Lower lobe of right lung (tissue), 2 donors: ENCODE measurements around the gene GORAB. TPM values are rescaled to one million over a fixed set of nuclear protein-coding genes. Genes with fewer than 3 reads are reported as not detected.

Experiments
- ATAC-seq, 2 donors: fragments of 200-7000 bp; cut with Tn5 transposase; one replicate each; pipeline ENCODE4 v1.9.1; 2020 to 2022; ENCODE audit warnings: mild to moderate bottlenecking in 2 of 2, moderate library complexity in 2 of 2
- DNase-seq: peaks from one replicate; pipeline ENCODE4 v3.0.0-alpha.2; 2020
- H3K27ac ChIP-seq: fragments of 200-600 bp; one replicate; pipeline ENCODE4 v1.8.0; 2022
- H3K27me3 ChIP-seq: fragments of 200-600 bp; one replicate; pipeline ENCODE4 v1.8.0; 2022; ENCODE audit warnings: low read depth
- H3K36me3 ChIP-seq: fragments of 200-600 bp; one replicate; pipeline ENCODE4 v1.8.0; 2022; ENCODE audit warnings: mild to moderate bottlenecking
- H3K4me1 ChIP-seq: fragments of 200-600 bp; one replicate; pipeline ENCODE4 v1.8.0; 2022
- H3K4me3 ChIP-seq: fragments of 200-600 bp; one replicate; pipeline ENCODE4 v1.8.0; 2022; ENCODE audit warnings: mild to moderate bottlenecking
- H3K9me3 ChIP-seq: fragments of 200-600 bp; one replicate; pipeline ENCODE4 v1.8.0; 2022
- intact Hi-C: fragments of 100-400 bp; cut with DNase I; formaldehyde crosslinking; loops from one replicate; pipeline ENCODE4 v1.11.0; 2022
- total RNA-seq: library from RNA; stranded (reverse); fragmentation: NEBNext Ultra II Directional; extraction: Animal tissue kit (Norgen Biotek cat#: 25700); gene quantifications from one replicate; pipeline ENCODE4 v1.2.1, GENCODE V29; 2021
- TF ChIP-seq, protein P1 (sequence below): fragments of 200-600 bp; IDR thresholded peaks from one replicate; pipeline ENCODE4 v1.8.0; 2022; ENCODE audit warnings: antibody characterized with exemption, mild to moderate bottlenecking
- donor health status: DM: no; HTN: yes; CAD: no; lungs with severe emphysema.

Gene GORAB
- total RNA-seq, 1 donor from 2014 or later = 12.2 TPM

DNA sequence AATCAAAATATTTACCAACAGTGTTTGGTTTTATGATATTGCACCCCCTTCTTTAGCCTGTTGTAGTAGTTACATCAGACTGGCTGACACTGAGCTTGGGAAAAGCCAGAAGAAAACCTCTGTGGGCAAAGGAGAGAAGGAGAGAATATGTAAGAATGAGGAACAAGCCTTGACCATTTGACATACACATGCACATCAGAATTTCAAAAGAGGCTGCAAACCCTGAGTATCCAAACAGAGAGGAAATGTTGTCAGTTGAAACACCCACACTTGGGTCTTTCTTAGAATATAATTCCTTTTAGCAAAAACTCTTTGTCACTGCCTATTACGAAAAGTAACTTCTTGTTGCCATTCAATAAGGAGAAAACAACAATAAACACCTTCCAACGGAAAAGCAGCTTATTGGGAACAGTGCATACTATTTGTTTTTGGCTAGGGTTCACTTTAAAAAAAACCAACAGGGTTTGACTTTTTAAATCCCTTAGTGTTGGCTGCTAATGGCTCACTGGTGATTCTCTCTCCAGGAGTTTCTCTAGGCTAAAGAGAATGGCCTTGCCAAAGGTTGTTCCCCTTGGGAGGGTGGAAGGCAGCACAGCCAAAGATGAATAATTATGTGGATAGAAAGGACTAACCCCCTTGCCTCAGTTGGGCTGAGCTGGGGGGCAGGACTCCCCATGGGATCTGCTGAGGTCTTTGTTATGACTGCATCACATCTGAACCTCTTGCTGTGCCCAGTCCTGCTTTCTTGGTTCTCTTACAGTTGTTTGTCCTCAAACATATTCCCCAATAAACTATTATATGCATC, 48.9 kb downstream of the GORAB start:
- Histone ChIP-seq H3K4me3 (no peak overlapping the region), H3K36me3 (no peaks in the 10 kb centered on the region), H3K27ac (no peak overlapping the region), H3K4me1 (no peaks in the 10 kb centered on the region), H3K27me3 (no peaks in the 10 kb centered on the region), H3K9me3 (no peaks in the 10 kb centered on the region)
- TF ChIP-seq, protein P1, sequence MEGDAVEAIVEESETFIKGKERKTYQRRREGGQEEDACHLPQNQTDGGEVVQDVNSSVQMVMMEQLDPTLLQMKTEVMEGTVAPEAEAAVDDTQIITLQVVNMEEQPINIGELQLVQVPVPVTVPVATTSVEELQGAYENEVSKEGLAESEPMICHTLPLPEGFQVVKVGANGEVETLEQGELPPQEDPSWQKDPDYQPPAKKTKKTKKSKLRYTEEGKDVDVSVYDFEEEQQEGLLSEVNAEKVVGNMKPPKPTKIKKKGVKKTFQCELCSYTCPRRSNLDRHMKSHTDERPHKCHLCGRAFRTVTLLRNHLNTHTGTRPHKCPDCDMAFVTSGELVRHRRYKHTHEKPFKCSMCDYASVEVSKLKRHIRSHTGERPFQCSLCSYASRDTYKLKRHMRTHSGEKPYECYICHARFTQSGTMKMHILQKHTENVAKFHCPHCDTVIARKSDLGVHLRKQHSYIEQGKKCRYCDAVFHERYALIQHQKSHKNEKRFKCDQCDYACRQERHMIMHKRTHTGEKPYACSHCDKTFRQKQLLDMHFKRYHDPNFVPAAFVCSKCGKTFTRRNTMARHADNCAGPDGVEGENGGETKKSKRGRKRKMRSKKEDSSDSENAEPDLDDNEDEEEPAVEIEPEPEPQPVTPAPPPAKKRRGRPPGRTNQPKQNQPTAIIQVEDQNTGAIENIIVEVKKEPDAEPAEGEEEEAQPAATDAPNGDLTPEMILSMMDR = no peak
- intact Hi-C loops = no loop called here
- ATAC-seq (peak; percentile 62 to 68), DNase-seq (no peak)

DNA sequence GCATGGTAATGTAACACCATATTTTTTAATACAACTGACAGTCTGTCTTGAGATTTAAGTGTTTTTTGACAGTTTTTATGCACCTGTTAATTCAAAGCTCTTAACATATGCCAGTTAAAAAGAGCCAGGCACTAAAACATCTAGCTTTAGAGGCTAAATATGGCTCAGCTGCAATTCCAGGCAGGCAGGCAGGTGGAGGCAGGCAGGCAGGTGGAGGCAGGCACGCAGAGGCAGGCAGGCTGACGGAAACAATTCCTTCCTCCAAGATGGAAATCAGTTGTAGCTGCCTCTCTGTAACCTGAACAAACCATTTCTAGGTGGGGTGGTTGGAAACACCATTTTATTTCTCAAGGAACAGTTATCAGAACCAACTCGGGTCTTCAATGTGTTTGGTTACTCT, 51.2 kb downstream of the GORAB start:
- Histone ChIP-seq H3K36me3 (no peaks in the 10 kb centered on the region), H3K27me3 (no peaks in the 10 kb centered on the region), H3K9me3 (no peaks in the 10 kb centered on the region), H3K27ac (no peak overlapping the region), H3K4me3 (no peak overlapping the region), H3K4me1 (peaks cover 7% of the 10 kb centered on the region)
- DNase-seq (no peak), ATAC-seq (no peak)
- intact Hi-C loops = no loop called here
- TF ChIP-seq, protein P1 = no peak

DNA sequence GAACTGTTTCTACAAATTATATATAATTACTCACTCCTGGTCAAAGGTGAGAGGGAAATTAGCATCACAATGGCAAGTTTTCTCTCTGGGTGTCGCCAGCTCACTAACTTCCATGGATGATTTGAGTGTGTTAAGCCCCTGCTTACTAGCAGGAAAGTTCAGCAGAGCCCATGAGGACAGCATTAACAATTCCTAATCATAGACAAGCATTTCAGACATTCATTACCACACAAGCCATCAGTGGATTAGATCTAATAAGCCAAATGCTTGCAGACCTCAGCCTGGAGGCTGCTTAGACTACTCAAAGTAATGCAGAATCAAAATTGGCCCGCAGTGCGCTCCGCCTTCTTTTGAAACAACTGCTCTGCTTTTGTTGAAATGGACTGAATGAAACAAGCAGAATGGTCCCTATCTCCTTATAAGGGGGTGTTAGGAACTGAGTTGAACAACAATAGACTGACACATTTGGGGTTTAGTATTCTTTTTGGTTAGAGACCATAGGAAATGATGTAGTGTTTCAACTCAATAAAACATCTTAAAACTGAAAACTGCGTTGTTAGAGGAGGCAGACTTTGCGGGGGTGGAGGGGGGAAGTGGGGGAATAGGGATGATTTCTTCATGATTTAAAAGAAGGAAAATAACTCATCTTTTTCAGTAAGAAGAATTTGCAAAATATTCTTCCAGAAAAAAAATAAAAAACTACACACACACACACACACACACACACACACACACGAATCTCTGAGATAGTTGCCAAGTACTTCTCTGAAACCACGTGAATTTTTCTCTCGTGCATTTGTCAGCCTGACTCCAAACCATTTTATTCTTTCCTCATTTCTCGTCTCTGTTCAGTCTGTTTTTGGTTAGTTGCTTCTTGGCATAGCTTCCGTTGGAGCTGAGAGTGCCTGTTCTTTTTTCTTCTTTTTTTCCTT, 54.6 kb downstream of the GORAB start:
- ATAC-seq (peak; percentile 39 to 47), DNase-seq (no peak)
- Histone ChIP-seq H3K4me3 (peak overlapping the region; percentile 13), H3K4me1 (peaks cover 7% of the 10 kb centered on the region), H3K9me3 (no peaks in the 10 kb centered on the region), H3K27me3 (no peaks in the 10 kb centered on the region), H3K36me3 (no peaks in the 10 kb centered on the region), H3K27ac (peak overlapping the region; percentile 52)
- TF ChIP-seq, protein P1 = no peak
- intact Hi-C loops = no loop called here

DNA sequence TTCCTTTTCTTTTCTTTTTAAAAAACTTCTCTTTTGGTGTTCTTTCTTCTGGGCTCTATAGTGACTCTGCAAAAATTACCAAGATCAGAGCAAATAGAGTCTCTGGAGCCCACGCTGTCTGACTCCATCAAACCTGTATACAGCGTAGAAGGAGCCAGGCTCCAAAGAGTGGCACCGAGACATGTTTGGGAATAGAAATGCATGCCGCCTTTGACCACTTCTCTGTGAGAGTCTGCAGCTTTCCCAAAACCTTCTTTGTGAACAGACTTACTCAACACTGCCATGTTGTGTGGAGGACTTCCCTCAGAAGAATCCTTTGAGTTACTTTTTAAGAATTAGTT, 55.3 kb downstream of the GORAB start:
- intact Hi-C loops = no loop called here

More for the DNA sequence above, 55.3 kb downstream of the GORAB start:
- H3K27me3 ChIP-seq = no peaks in the 10 kb centered on the region
- H3K4me3 ChIP-seq = peak overlapping the region; percentile 13
- no peaks in the 10 kb centered on the region for H3K36me3 ChIP-seq
- ATAC-seq = peak in 1 of 2 donors; percentile 9
- TF ChIP-seq, protein P1 = no peak
- H3K27ac ChIP-seq = peak overlapping the region; percentile 52
- no peak for DNase-seq
- no peaks in the 10 kb centered on the region for H3K9me3 ChIP-seq
- peaks cover 7% of the 10 kb centered on the region for H3K4me1 ChIP-seq
